HCT116 (cell line): ENCODE measurements around the gene CERK. TPM values are rescaled to one million over a fixed set of nuclear protein-coding genes. Genes with fewer than 3 reads are reported as not detected.

ENCODE experiments used
- ATAC-seq: fragments of 200-7000 bp; cut with Tn5 transposase; 2 replicates; pipeline ENCODE4 v1.9.1; 2020; ENCODE audit warnings: mild to moderate bottlenecking, moderate library complexity
- BruUV-seq: library from RNA; stranded (reverse); fragments of 400-500 nt; replicated peaks from 2 replicates; lab custom pipeline; 2021; lab: Mats Ljungman, UMichigan
- CTCF ChIA-PET: fragments of 300-600 bp; sonication (Branson Sonifier 250); formaldehyde crosslinking; loops from one replicate; lab custom pipeline; 2021; ENCODE audit warnings: antibody characterized with exemption; lab: Charles Lee
- POLR2A ChIA-PET: fragments of 300-600, 350-600 bp; sonication (Branson Sonifier 250); formaldehyde crosslinking; loops from one replicate; lab custom pipeline; 2021; ENCODE audit warnings: antibody characterized with exemption; lab: Charles Lee
- RAD21 ChIA-PET, 2 experiments: fragments of 300-600 bp; sonication (Branson Sonifier 250); formaldehyde crosslinking; loops; one replicate each; lab custom pipeline; 2023; ENCODE audit warnings: low total read pairs in 2 of 2; ENCODE audit not compliant: uncharacterized antibody in 2 of 2, unreplicated experiment in 2 of 2, low non-redundant PET in 1 of 2; lab: Charles Lee
- DNase-seq: peaks from one replicate; pipeline ENCODE4 v3.0.0-alpha.2; 2010; ENCODE audit warnings: low read depth, low spot score
- H2AFZ ChIP-seq: fragments of 200-600 bp; shearing (Covaris generic), sonication (generic); 2 replicates; pipeline ENCODE4 v1.6.1; 2017; ENCODE audit warnings: low read depth, mixed run types, mixed read lengths, antibody characterized with exemption, low read length; ENCODE audit not compliant: poor library complexity, severe bottlenecking
- H3K27ac ChIP-seq: 2 replicates; pipeline ENCODE4 v1.5.1; 2012; ENCODE audit warnings: low read depth, low read length
- H3K27me3 ChIP-seq: fragments of 200-600 bp; sonication (generic); 2 replicates; pipeline ENCODE4 v1.6.1; 2016; ENCODE audit warnings: mixed run types, low read length, mixed read lengths; ENCODE audit not compliant: insufficient read depth
- H3K36me3 ChIP-seq, 2 experiments: fragments of 200-500 bp in 1 of 2; fragments of 200-600 bp in 1 of 2; sonication (Bioruptor generic) in 1 of 2; sonication (generic) in 1 of 2; 2 replicates each; pipeline versions ENCODE4 v1.5.1 to v1.6.1; 2014 to 2016; ENCODE audit warnings: low read length in 2 of 2, inconsistent platforms in 1 of 2, mixed read lengths in 1 of 2, mixed run types in 1 of 2; ENCODE audit not compliant: insufficient read depth in 2 of 2, control insufficient read depth in 1 of 2
- H3K4me1 ChIP-seq, 2 experiments: fragments of 200-600 bp in 1 of 2; sonication (generic) in 1 of 2; 2 replicates each; pipeline versions ENCODE4 v1.5.1 to v1.6.1; 2012 to 2017; ENCODE audit warnings: low read length in 2 of 2, inconsistent platforms in 1 of 2, mild to moderate bottlenecking in 1 of 2, mixed read lengths in 1 of 2, mixed run types in 1 of 2, moderate library complexity in 1 of 2; ENCODE audit not compliant: insufficient read depth in 2 of 2, control insufficient read depth in 1 of 2
- H3K4me2 ChIP-seq: fragments of 200-600 bp; sonication (generic); 2 replicates; pipeline ENCODE4 v1.6.1; 2017; ENCODE audit warnings: mixed run types, low read length, mixed read lengths
- H3K4me3 ChIP-seq, 2 experiments: fragments of 200-600 bp in 1 of 2; sonication (generic) in 1 of 2; replicated peaks in 1 of 2; 2 replicates each; pipeline ENCODE4 v1.5.1; 2011 to 2016; ENCODE audit warnings: low read length in 2 of 2, control low read depth in 1 of 2, low read depth in 1 of 2, mild to moderate bottlenecking in 1 of 2, mixed read lengths in 1 of 2, mixed run types in 1 of 2
- H3K79me2 ChIP-seq: fragments of 200-600 bp; sonication (generic); 2 replicates; pipeline ENCODE4 v1.6.1; 2017; ENCODE audit warnings: mild to moderate bottlenecking, mixed run types, low read length, moderate library complexity, mixed read lengths; ENCODE audit not compliant: insufficient read depth
- H3K9ac ChIP-seq: fragments of 200-600 bp; sonication (generic); 2 replicates; pipeline ENCODE4 v1.6.1; 2016; ENCODE audit warnings: low read length, mixed read lengths
- H3K9me2 ChIP-seq: fragments of 200-600 bp; sonication (generic), shearing (Covaris generic); 2 replicates; pipeline ENCODE4 v1.6.1; 2017; ENCODE audit warnings: mixed run types, mild to moderate bottlenecking, moderate library complexity; ENCODE audit not compliant: insufficient read depth
- H3K9me3 ChIP-seq, 2 experiments: fragments of 200-500 bp in 1 of 2; fragments of 200-600 bp in 1 of 2; sonication (Bioruptor generic) in 1 of 2; sonication (generic) in 1 of 2; 2 replicates each; pipeline ENCODE4 v1.6.1; 2014 to 2017; ENCODE audit warnings: low read length in 2 of 2, mixed read lengths in 2 of 2, inconsistent platforms in 1 of 2, low read depth in 1 of 2, mild to moderate bottlenecking in 1 of 2, mixed run types in 1 of 2, moderate library complexity in 1 of 2; ENCODE audit not compliant: control insufficient read depth in 1 of 2, insufficient read depth in 1 of 2
- H4K20me1 ChIP-seq: fragments of 200-600 bp; sonication (generic), shearing (Covaris generic); 2 replicates; pipeline ENCODE4 v1.6.1; 2017; ENCODE audit warnings: mixed run types, mild to moderate bottlenecking, moderate library complexity; ENCODE audit not compliant: insufficient read depth
- CBX3 ChIP-seq: IDR thresholded peaks from 2 replicates; pipeline ENCODE4 v1.6.1; 2012; ENCODE audit warnings: low read depth
- CEBPB ChIP-seq: IDR thresholded peaks from 2 replicates; pipeline ENCODE4 v1.6.1; 2012; ENCODE audit warnings: low read depth
- EGR1 ChIP-seq: IDR thresholded peaks from 2 replicates; pipeline ENCODE4 v1.6.1; 2012; ENCODE audit warnings: low read depth
- EZH2 ChIP-seq: fragments of 200-600 bp; sonication (generic); IDR thresholded peaks from 2 replicates; pipeline ENCODE4 v1.6.1; 2017; ENCODE audit warnings: antibody characterized with exemption, mixed run types
- EZH2phosphoT487 ChIP-seq: fragments of 200-600 bp; IDR thresholded peaks from 2 replicates; pipeline ENCODE4 v1.6.1; 2018; ENCODE audit warnings: antibody characterized with exemption, borderline replicate concordance
- FOSL1 ChIP-seq: IDR thresholded peaks from 2 replicates; pipeline ENCODE4 v1.6.1; 2012; ENCODE audit warnings: low read depth
- JUND ChIP-seq: IDR thresholded peaks from 2 replicates; pipeline ENCODE4 v1.6.1; 2012
- MAX ChIP-seq: IDR thresholded peaks from 2 replicates; pipeline ENCODE4 v1.6.1; 2012
- POLR2A ChIP-seq: IDR thresholded peaks from 2 replicates; pipeline ENCODE4 v1.7.0; 2011; ENCODE audit warnings: borderline replicate concordance; ENCODE audit not compliant: insufficient read depth, insufficient read length; ENCODE audit errors: extremely low read depth
- RAD21 ChIP-seq: IDR thresholded peaks from 2 replicates; pipeline ENCODE4 v1.6.1; 2012; ENCODE audit warnings: low read depth, mild to moderate bottlenecking
- SIN3A ChIP-seq: IDR thresholded peaks from 2 replicates; pipeline ENCODE4 v1.6.1; 2012; ENCODE audit warnings: low read depth
- SP1 ChIP-seq: IDR thresholded peaks from 2 replicates; pipeline ENCODE4 v1.6.1; 2012; ENCODE audit warnings: low read depth
- SRF ChIP-seq: IDR thresholded peaks from 2 replicates; pipeline ENCODE4 v1.6.1; 2012; ENCODE audit warnings: low read depth
- TCF7L2 ChIP-seq: IDR thresholded peaks from 2 replicates; pipeline ENCODE4 v1.7.0; 2011; ENCODE audit warnings: borderline replicate concordance, inconsistent platforms; ENCODE audit not compliant: insufficient read depth, insufficient read length; ENCODE audit errors: extremely low read depth
- YY1 ChIP-seq: IDR thresholded peaks from 2 replicates; pipeline ENCODE4 v1.6.1; 2011; ENCODE audit warnings: low read length, low read depth, moderate library complexity, mild to moderate bottlenecking; ENCODE audit not compliant: insufficient replicate concordance; ENCODE audit errors: extremely low read depth
- ZBTB33 ChIP-seq: IDR thresholded peaks from 2 replicates; pipeline ENCODE4 v1.6.1; 2011; ENCODE audit warnings: mild to moderate bottlenecking, low read length, moderate library complexity; ENCODE audit not compliant: insufficient replicate concordance; ENCODE audit errors: extremely low read depth
- ZFX ChIP-seq: fragments of 450-650 bp; IDR thresholded peaks from 2 replicates; pipeline ENCODE4 v1.6.1; 2017
- ZNF274 ChIP-seq: fragments of 200-500 bp; sonication (Bioruptor generic); IDR thresholded peaks from 2 replicates; pipeline ENCODE4 v1.6.1; 2014; ENCODE audit warnings: mild to moderate bottlenecking, low read depth, low read length, inconsistent platforms
- intact Hi-C: fragments of 100-400 bp; cut with micrococcal nuclease; formaldehyde crosslinking; loops from 2 replicates; pipeline ENCODE4 v1.10.0; 2022
- total RNA-seq: library from RNA; stranded (reverse); gene quantifications from one replicate; pipeline ENCODE4 v1.2.1, GENCODE V29; 2021; ENCODE audit not compliant: unreplicated experiment
- TF ChIP-seq, protein P1 (sequence below): IDR thresholded peaks from 2 replicates; pipeline ENCODE4 v1.6.1; 2012; ENCODE audit warnings: low read depth
- TF ChIP-seq, protein P2 (sequence below), 3 experiments: fragments of 200-600 bp in 1 of 3; sonication (generic) in 1 of 3; IDR thresholded peaks in 2 of 3; conservative IDR thresholded peaks in 1 of 3; 2 replicates each; pipeline ENCODE4 v1.5.1; 2012 to 2017; ENCODE audit warnings: low read depth in 2 of 3, low read length in 2 of 3, antibody characterized with exemption in 1 of 3, borderline replicate concordance in 1 of 3, control low read depth in 1 of 3, mild to moderate bottlenecking in 1 of 3, mixed read lengths in 1 of 3, mixed run types in 1 of 3, moderate library complexity in 1 of 3; ENCODE audit not compliant: insufficient read depth in 1 of 3

Gene CERK
- total RNA-seq, 1 experiment from 2014 or later, result 35.0 TPM

- Histone ChIP-seq H2AFZ (no peak overlapping the region), H3K9me2 (no peaks in the 10 kb centered on the region), H3K4me2 (no peak overlapping the region), H3K27ac (no peak overlapping the region), H4K20me1 (no peaks in the 10 kb centered on the region), H3K27me3 (no peaks in the 10 kb centered on the region), H3K4me3 (no peak overlapping the region), H3K9ac (no peak overlapping the region), H3K79me2 (peaks cover 77% of the 10 kb centered on the region), H3K4me1 (peaks cover 12 to 19% of the 10 kb centered on the region in 2 experiments), H3K36me3 (no peaks in the 10 kb centered on the region), H3K9me3 (no peaks in the 10 kb centered on the region)
- ATAC-seq (no peak), DNase-seq (no peak)
- ChIA-PET POLR2A (interaction anchor here (1.8 kb wide), 1 partner anchor 18 kb away, joined by 4 read pairs; the partner anchor contains the start of gene TBC1D22A), RAD21 (no interaction called here), CTCF (no interaction called here)
- intact Hi-C loops, result no loop called here
- BruUV-seq, result no TSS peak
- no peak for TF ChIP-seq YY1
- TF ChIP-seq, protein P1, sequence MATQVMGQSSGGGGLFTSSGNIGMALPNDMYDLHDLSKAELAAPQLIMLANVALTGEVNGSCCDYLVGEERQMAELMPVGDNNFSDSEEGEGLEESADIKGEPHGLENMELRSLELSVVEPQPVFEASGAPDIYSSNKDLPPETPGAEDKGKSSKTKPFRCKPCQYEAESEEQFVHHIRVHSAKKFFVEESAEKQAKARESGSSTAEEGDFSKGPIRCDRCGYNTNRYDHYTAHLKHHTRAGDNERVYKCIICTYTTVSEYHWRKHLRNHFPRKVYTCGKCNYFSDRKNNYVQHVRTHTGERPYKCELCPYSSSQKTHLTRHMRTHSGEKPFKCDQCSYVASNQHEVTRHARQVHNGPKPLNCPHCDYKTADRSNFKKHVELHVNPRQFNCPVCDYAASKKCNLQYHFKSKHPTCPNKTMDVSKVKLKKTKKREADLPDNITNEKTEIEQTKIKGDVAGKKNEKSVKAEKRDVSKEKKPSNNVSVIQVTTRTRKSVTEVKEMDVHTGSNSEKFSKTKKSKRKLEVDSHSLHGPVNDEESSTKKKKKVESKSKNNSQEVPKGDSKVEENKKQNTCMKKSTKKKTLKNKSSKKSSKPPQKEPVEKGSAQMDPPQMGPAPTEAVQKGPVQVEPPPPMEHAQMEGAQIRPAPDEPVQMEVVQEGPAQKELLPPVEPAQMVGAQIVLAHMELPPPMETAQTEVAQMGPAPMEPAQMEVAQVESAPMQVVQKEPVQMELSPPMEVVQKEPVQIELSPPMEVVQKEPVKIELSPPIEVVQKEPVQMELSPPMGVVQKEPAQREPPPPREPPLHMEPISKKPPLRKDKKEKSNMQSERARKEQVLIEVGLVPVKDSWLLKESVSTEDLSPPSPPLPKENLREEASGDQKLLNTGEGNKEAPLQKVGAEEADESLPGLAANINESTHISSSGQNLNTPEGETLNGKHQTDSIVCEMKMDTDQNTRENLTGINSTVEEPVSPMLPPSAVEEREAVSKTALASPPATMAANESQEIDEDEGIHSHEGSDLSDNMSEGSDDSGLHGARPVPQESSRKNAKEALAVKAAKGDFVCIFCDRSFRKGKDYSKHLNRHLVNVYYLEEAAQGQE, result no peak
- no peak for TF ChIP-seq ZFX
- TF ChIP-seq, protein P2, sequence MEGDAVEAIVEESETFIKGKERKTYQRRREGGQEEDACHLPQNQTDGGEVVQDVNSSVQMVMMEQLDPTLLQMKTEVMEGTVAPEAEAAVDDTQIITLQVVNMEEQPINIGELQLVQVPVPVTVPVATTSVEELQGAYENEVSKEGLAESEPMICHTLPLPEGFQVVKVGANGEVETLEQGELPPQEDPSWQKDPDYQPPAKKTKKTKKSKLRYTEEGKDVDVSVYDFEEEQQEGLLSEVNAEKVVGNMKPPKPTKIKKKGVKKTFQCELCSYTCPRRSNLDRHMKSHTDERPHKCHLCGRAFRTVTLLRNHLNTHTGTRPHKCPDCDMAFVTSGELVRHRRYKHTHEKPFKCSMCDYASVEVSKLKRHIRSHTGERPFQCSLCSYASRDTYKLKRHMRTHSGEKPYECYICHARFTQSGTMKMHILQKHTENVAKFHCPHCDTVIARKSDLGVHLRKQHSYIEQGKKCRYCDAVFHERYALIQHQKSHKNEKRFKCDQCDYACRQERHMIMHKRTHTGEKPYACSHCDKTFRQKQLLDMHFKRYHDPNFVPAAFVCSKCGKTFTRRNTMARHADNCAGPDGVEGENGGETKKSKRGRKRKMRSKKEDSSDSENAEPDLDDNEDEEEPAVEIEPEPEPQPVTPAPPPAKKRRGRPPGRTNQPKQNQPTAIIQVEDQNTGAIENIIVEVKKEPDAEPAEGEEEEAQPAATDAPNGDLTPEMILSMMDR (IDR thresholded peaks at IDR 0.05 in 2 of 3, conservative IDR thresholded peaks at IDR 0.05 in 1 of 3; ENCODE audit: borderline replicate concordance in 1 of 3, insufficient read depth in 1 of 3, low read depth in 2 of 3, low read length in 2 of 3), result no peak
- no peak for TF ChIP-seq ZBTB33
- TF ChIP-seq EZH2phosphoT487, result no peak
- no peak for TF ChIP-seq FOSL1
- no peak for TF ChIP-seq SP1
- TF ChIP-seq MAX, result no peak
- no peak for TF ChIP-seq SIN3A
- no peak for TF ChIP-seq RAD21
- TF ChIP-seq EZH2, result no peak
- TF ChIP-seq CBX3, result no peak
- no peak for TF ChIP-seq ZNF274
- no peak for TF ChIP-seq JUND
- no peak for TF ChIP-seq TCF7L2
- TF ChIP-seq CEBPB, result no peak
- no peak for TF ChIP-seq EGR1
- TF ChIP-seq POLR2A, result no peak
- no peak for TF ChIP-seq SRF
Measured at GRCh38 chr22:46780453-46780852, 42.4 kb upstream of the CERK start.
